HepG2 (cell line): ENCODE measurements around the gene SMAD7. TPM values are rescaled to one million over a fixed set of nuclear protein-coding genes. Genes with fewer than 3 reads are reported as not detected.

Experiments used
- ATAC-seq: fragments of 200-7000 bp; cut with Tn5 transposase; 3 replicates; pipeline ENCODE4 v1.9.1; 2020; ENCODE audit warnings: mild to moderate bottlenecking, moderate library complexity
- BruUV-seq: library from RNA; stranded (reverse); fragments of 400-500 nt; replicated peaks from 2 replicates; lab custom pipeline; 2021; lab: Mats Ljungman, UMichigan
- CTCF ChIA-PET: fragments of 300-600 bp; formaldehyde crosslinking; extraction: SDS; loops from one replicate; lab custom pipeline; 2021; ENCODE audit warnings: low total read pairs, inconsistent platforms, low intra/inter-chr PET ratio; lab: Yijun Ruan, JAX
- POLR2A ChIA-PET: fragments of 350-600 bp; sonication (Branson Sonifier 250); formaldehyde crosslinking; loops from one replicate; lab custom pipeline; 2020; ENCODE audit warnings: antibody characterized with exemption, inconsistent platforms; lab: Yijun Ruan, JAX
- DNase-seq: peaks from one replicate; pipeline ENCODE4 v3.0.0-alpha.2; 2015; ENCODE audit warnings: low spot score
- FAIRE-seq: peaks from 3 replicates; lab custom pipeline; 2011; peaks lifted over from hg19 to GRCh38; lab: Jason Lieb, UNC
- H2AFZ ChIP-seq: one replicate; pipeline ENCODE4 v1.6.1; 2011; ENCODE audit warnings: low read length, inconsistent platforms
- H3K27ac ChIP-seq: fragments of 300-600 bp; 3 replicates; pipeline ENCODE4 v1.8.0; 2011; ENCODE audit warnings: mixed run types, mild to moderate bottlenecking, mixed read lengths, low read length, inconsistent platforms; ENCODE audit not compliant: insufficient read depth; ENCODE audit errors: extremely low read length
- H3K27me3 ChIP-seq, 2 experiments: fragments of 200-600 bp in 1 of 2; 2 replicates in 1 of 2; 3 replicates in 1 of 2; pipeline versions ENCODE4 v1.6.0 to v1.8.0; 2011; ENCODE audit warnings: low read length in 2 of 2, mild to moderate bottlenecking in 2 of 2, moderate library complexity in 2 of 2, inconsistent platforms in 1 of 2; ENCODE audit not compliant: insufficient read depth in 2 of 2, control insufficient read depth in 1 of 2
- H3K36me3 ChIP-seq, 2 experiments: fragments of 200-600 bp in 1 of 2; replicated peaks in 1 of 2; 2 replicates in 1 of 2; 3 replicates in 1 of 2; pipeline versions ENCODE4 v1.5.1 to v1.8.0; 2011; ENCODE audit warnings: low read length in 2 of 2, inconsistent platforms in 1 of 2; ENCODE audit not compliant: insufficient read depth in 2 of 2, control insufficient read depth in 1 of 2
- H3K4me1 ChIP-seq: 2 replicates; pipeline ENCODE4 v1.5.1; 2012; ENCODE audit warnings: low read length, inconsistent platforms; ENCODE audit not compliant: insufficient read depth
- H3K4me2 ChIP-seq: 2 replicates; pipeline ENCODE4 v1.6.0; 2011; ENCODE audit warnings: low read depth, low read length, inconsistent platforms
- H3K4me3 ChIP-seq, 3 experiments: fragments of 200-600 bp in 1 of 3; sonication (generic), shearing (Covaris generic) in 1 of 3; replicated peaks in 1 of 3; 2 replicates each; pipeline ENCODE4 v1.5.1; 2011 to 2016; ENCODE audit warnings: low read length in 3 of 3, inconsistent platforms in 2 of 3, low read depth in 2 of 3, mild to moderate bottlenecking in 2 of 3, control low read depth in 1 of 3, mixed read lengths in 1 of 3; ENCODE audit not compliant: insufficient read depth in 1 of 3
- H3K79me2 ChIP-seq: one replicate; pipeline ENCODE4 v1.6.1; 2011; ENCODE audit warnings: low read length, inconsistent platforms; ENCODE audit not compliant: insufficient read depth
- H3K9ac ChIP-seq: 2 replicates; pipeline ENCODE4 v1.6.0; 2011; ENCODE audit warnings: mild to moderate bottlenecking, low read depth, low read length, inconsistent platforms; ENCODE audit not compliant: insufficient read depth
- H3K9me3 ChIP-seq: 2 replicates; pipeline ENCODE4 v1.5.1; 2012; ENCODE audit warnings: mild to moderate bottlenecking, low read length
- H4K20me1 ChIP-seq: 2 replicates; pipeline ENCODE4 v1.6.0; 2011; ENCODE audit warnings: inconsistent platforms, mild to moderate bottlenecking, low read length, moderate library complexity; ENCODE audit not compliant: insufficient read depth
- MAFK ChIP-seq, 2 experiments: IDR thresholded peaks in 1 of 2; conservative IDR thresholded peaks in 1 of 2; 2 replicates each; pipeline ENCODE4 v1.6.1; 2011; ENCODE audit warnings: improper control_type of control experiment in 2 of 2, low read length in 2 of 2
- SMYD3 ChIP-seq: sonication (generic); formaldehyde crosslinking; IDR thresholded peaks from 2 replicates; pipeline ENCODE4 v1.8.1; 2023; ENCODE audit warnings: mild to moderate bottlenecking, missing genetic modification reagents
- TAF1 ChIP-seq: sonication (generic); formaldehyde crosslinking; IDR thresholded peaks from 2 replicates; pipeline ENCODE4 v1.4.0; 2020; ENCODE audit warnings: missing genetic modification reagents
- ZNF124 ChIP-seq: sonication (generic); formaldehyde crosslinking; IDR thresholded peaks from 2 replicates; pipeline ENCODE4 v1.4.0; 2020; ENCODE audit warnings: missing genetic modification reagents
- ZNF501 ChIP-seq: sonication (generic); formaldehyde crosslinking; IDR thresholded peaks from 2 replicates; pipeline ENCODE4 v1.5.1; 2020; ENCODE audit warnings: mild to moderate bottlenecking, moderate library complexity, missing genetic modification reagents
- ZNF605 ChIP-seq: sonication (generic); formaldehyde crosslinking; IDR thresholded peaks from 2 replicates; pipeline ENCODE4 v1.8.0; 2022; ENCODE audit warnings: mild to moderate bottlenecking, missing genetic modification reagents
- ZNF7 ChIP-seq: IDR thresholded peaks from 2 replicates; pipeline ENCODE4 v1.6.1; 2016; ENCODE audit warnings: missing biosample characterization, missing genetic modification reagents
- WGBS: methylation state at CpG from one replicate; pipeline ENCODE4 v1.1.6; 2017; ENCODE audit warnings: low lambda C conversion rate; 5-methylcytosine and 5-hydroxymethylcytosine counted together
- in situ Hi-C: cut with HindIII; loops from 2 replicates; pipeline ENCODE4 v1.10.0; 2017; ENCODE audit warnings: low pct_unique_long_range_greater_than_20kb; ENCODE audit not compliant: extremely low pct_ligation_motif_present
- intact Hi-C: fragments of 100-400 bp; cut with micrococcal nuclease; formaldehyde crosslinking; loops from one replicate; pipeline ENCODE4 v1.10.0; 2022; ENCODE audit not compliant: unreplicated experiment
- polyA plus RNA-seq, 8 experiments: library from polyadenylated mRNA; depleted of rRNA in 3 of 8; stranded (reverse) in 7 of 8; unstranded in 1 of 8; fragments of >200 nt; fragmentation: Illumina TruSeq in 4 of 8; extraction: Trizol in 4 of 8; gene quantifications; 2 replicates each; pipeline versions ENCODE4 v1.2.1 to v1.2.3, GENCODE V29; 2011 to 2016; ENCODE audit warnings: low read depth in 4 of 8, missing spikeins in 1 of 8, mixed read lengths in 1 of 8; ENCODE audit not compliant: insufficient read depth in 1 of 8
- total RNA-seq, 5 experiments: library from RNA; depleted of rRNA; stranded (reverse); fragments of >200 nt; fragmentation: Illumina TruSeq; extraction: Trizol; gene quantifications; 2 replicates each; pipeline ENCODE4 v1.2.3, GENCODE V29; 2016; ENCODE audit warnings: low read depth in 1 of 5

The SMAD7 gene
- total and polyA plus RNA-seq, 2 of the 13 experiments (the other 11 are each of a cell fraction or from before 2014, with no cell fraction given), result 17.4 to 24.7 TPM

GRCh38 chr18:48900469-48900868, 50.3 kb downstream of the SMAD7 start:
- Histone ChIP-seq H3K36me3 (no peaks in the 10 kb centered on the region), H2AFZ (no peak overlapping the region), H3K4me1 (peaks cover 58% of the 10 kb centered on the region), H4K20me1 (no peaks in the 10 kb centered on the region), H3K9me3 (no peaks in the 10 kb centered on the region), H3K79me2 (peaks cover 4% of the 10 kb centered on the region), H3K27me3 (no peaks in the 10 kb centered on the region; a peak in 1 of 5 replicates), H3K27ac (no peak overlapping the region), H3K4me3 (no peak overlapping the region), H3K4me2 (no peak overlapping the region), H3K9ac (no peak overlapping the region)
- FAIRE-seq (no peak), DNase-seq (no peak), ATAC-seq (no peak)
- TF ChIP-seq ZNF124 (CRISPR knock-in tag), result no peak
- TF ChIP-seq ZNF605 (CRISPR knock-in tag), result no peak
- no peak for TF ChIP-seq TAF1 (CRISPR knock-in tag)
- no peak for TF ChIP-seq ZNF501 (CRISPR knock-in tag)
- no peak for TF ChIP-seq ZNF7
- POLR2A ChIA-PET, result interaction anchor here (0.9 kb wide), 1 partner anchor 120 kb away, joined by 3 read pairs; no protein-coding TSS in a partner anchor
- WGBS, result 85% methylated on average over 1 of the region's 1 CpG
- intact Hi-C loops, result no loop called here
- in situ Hi-C loops, result loop anchor here (5.0 kb wide), 1 partner anchor 223 kb away; no protein-coding TSS in a partner anchor
- CTCF ChIA-PET, result no interaction called here
- BruUV-seq, result no TSS peak

GRCh38 chr18:48899558-48900174, 51.1 kb downstream of the SMAD7 start:
- no peak for FAIRE-seq

More at GRCh38 chr18:48899558-48900174, 51.1 kb downstream of the SMAD7 start:
- no peak overlapping the region for H3K9ac ChIP-seq
- intact Hi-C loops, result loop anchor here (5.0 to 10.0 kb wide), 2 partner anchors 222 to 275 kb away; no protein-coding TSS in a partner anchor
- no peak overlapping the region for H3K4me2 ChIP-seq
- H3K36me3 ChIP-seq, result no peaks in the 10 kb centered on the region
- no peaks in the 10 kb centered on the region for H3K9me3 ChIP-seq
- H3K27me3 ChIP-seq, result no peaks in the 10 kb centered on the region; a peak in 1 of 5 replicates
- CTCF ChIA-PET, result no interaction called here
- in situ Hi-C loops, result loop anchor here (5.0 to 10.0 kb wide), 4 partner anchors 48 to 355 kb away; no protein-coding TSS in a partner anchor
- ATAC-seq, result no peak
- POLR2A ChIA-PET, result no interaction called here
- no peaks in the 10 kb centered on the region for H4K20me1 ChIP-seq
- 83% methylated on average over 4 of the region's 4 CpGs for WGBS
- no TSS peak for BruUV-seq
- TF ChIP-seq MAFK (conservative IDR thresholded peaks at IDR 0.05 in 1 of 2, IDR thresholded peaks at IDR 0.05 in 1 of 2; ENCODE audit: low read length in 2 of 2) (0 out of 4 replicates have a peak, but pooled peaks have one; percentile 6 to 19), SMYD3 (CRISPR knock-in tag) (no peak), ZNF7 (peak; percentile 92)
- H3K4me1 ChIP-seq, result peaks cover 66% of the 10 kb centered on the region
- no peak overlapping the region for H3K4me3 ChIP-seq
- no peak overlapping the region for H3K27ac ChIP-seq
- no peak overlapping the region for H2AFZ ChIP-seq
- DNase-seq, result no peak
- peaks cover 4% of the 10 kb centered on the region for H3K79me2 ChIP-seq
